CD1c-positive myeloid dendritic cell (primary cell): ENCODE results near the gene PRPS2.

Experiments used
- DNase-seq: peaks from one replicate; pipeline ENCODE4 v3.0.0-alpha.2; 2016; ENCODE audit errors: extremely low spot score

The PRPS2 gene

GRCh38 chrX:12791257-12792228 lies at the start of gene PRPS2:
Gene PRPS2, plus strand, starts transcription at chrX:12791412. Its CDS starts 86 bp downstream, at chrX:12791498.
- peak; percentile 51 for DNase-seq

GRCh38 chrX:12741416-12741815 lies 49.8 kb upstream of the PRPS2 start:
- no peak for DNase-seq

GRCh38 chrX:12747433-12747832 lies 43.8 kb upstream of the PRPS2 start:
- no peak for DNase-seq

- DNase-seq = no peak
Observed at GRCh38 chrX:12751887-12752286, 39.3 kb upstream of the PRPS2 start.

GRCh38 chrX:12753366-12753765 lies 37.8 kb upstream of the PRPS2 start:
- DNase-seq = no peak

GRCh38 chrX:12758291-12758690 lies 32.9 kb upstream of the PRPS2 start:
- DNase-seq = no peak

- DNase-seq = no peak
Observed at GRCh38 chrX:12767856-12768255, 23.4 kb upstream of the PRPS2 start.

- no peak for DNase-seq
Observed at GRCh38 chrX:12768491-12768890, 22.7 kb upstream of the PRPS2 start.

- peak; percentile 33 for DNase-seq
Observed at GRCh38 chrX:12770440-12770839, 20.8 kb upstream of the PRPS2 start.

- DNase-seq = peak; percentile 83
Observed at GRCh38 chrX:12771445-12772069, 19.7 kb upstream of the PRPS2 start.

GRCh38 chrX:12777670-12778069 lies 13.5 kb upstream of the PRPS2 start:
- DNase-seq = no peak

GRCh38 chrX:12779534-12779933 lies 11.7 kb upstream of the PRPS2 start:
- no peak for DNase-seq

- DNase-seq = no peak
Observed at GRCh38 chrX:12788645-12789044, 2.6 kb upstream of the PRPS2 start.

GRCh38 chrX:12789976-12790375 lies 1.2 kb upstream of the PRPS2 start:
- DNase-seq = no peak

GRCh38 chrX:12790885-12791256 lies 341 bp upstream of the PRPS2 start:
- DNase-seq = no peak

- DNase-seq = no peak
Observed at GRCh38 chrX:12792711-12793110, 1.5 kb downstream of the PRPS2 start.

GRCh38 chrX:12794654-12795053 lies 3.4 kb downstream of the PRPS2 start:
- DNase-seq = no peak

GRCh38 chrX:12798601-12799000 lies 7.4 kb downstream of the PRPS2 start:
- no peak for DNase-seq

GRCh38 chrX:12799118-12799517 lies 7.9 kb downstream of the PRPS2 start:
- DNase-seq = no peak

GRCh38 chrX:12802741-12803140 lies 11.5 kb downstream of the PRPS2 start:
- DNase-seq = no peak

GRCh38 chrX:12804655-12805054 lies 13.4 kb downstream of the PRPS2 start:
- no peak for DNase-seq

- no peak for DNase-seq
Observed at GRCh38 chrX:12805333-12805732, 14.1 kb downstream of the PRPS2 start.

GRCh38 chrX:12811658-12812057 lies 20.4 kb downstream of the PRPS2 start:
- DNase-seq = no peak
